K562 (cell line): ENCODE results near the gene PIWIL1.

Experiments
- DPF2 ChIP-seq: fragments of 450-650 bp; IDR thresholded peaks from 2 replicates; pipeline ENCODE4 v1.6.1; 2016
- FOS ChIP-seq: IDR thresholded peaks from 3 replicates; pipeline ENCODE4 v1.6.1; 2011; ENCODE audit not compliant: insufficient read length; ENCODE audit errors: extremely low read depth
- HDAC2 ChIP-seq: fragments of 450-650 bp; IDR thresholded peaks from 2 replicates; pipeline ENCODE4 v1.6.1; 2016; ENCODE audit warnings: mild to moderate bottlenecking
- HNRNPK ChIP-seq: fragments of 200-400 bp; formaldehyde crosslinking; IDR thresholded peaks from one replicate; pipeline ENCODE4 v1.6.1; 2018; ENCODE audit warnings: mild to moderate bottlenecking, low read depth, low read length; ENCODE audit not compliant: poor library complexity, severe bottlenecking
- POLR2A ChIP-seq: fragments of 450-650 bp; conservative IDR thresholded peaks from 2 replicates; pipeline ENCODE4 v1.6.1; 2016
- RBM25 ChIP-seq: fragments of 200-400 bp; formaldehyde crosslinking; IDR thresholded peaks from 2 replicates; pipeline ENCODE4 v1.6.1; 2018; ENCODE audit warnings: low read length, low read depth, moderate library complexity; ENCODE audit not compliant: severe bottlenecking
- ZNF431 ChIP-seq: sonication (generic); formaldehyde crosslinking; IDR thresholded peaks from 2 replicates; pipeline ENCODE4 v1.8.0; 2022; ENCODE audit warnings: mild to moderate bottlenecking, missing genetic modification reagents
- TF ChIP-seq, protein P1 (sequence below): fragments of 450-650 bp; IDR thresholded peaks from 2 replicates; pipeline ENCODE4 v1.6.1; 2018; ENCODE audit warnings: mild to moderate bottlenecking, low read depth; ENCODE audit not compliant: partially characterized antibody

GRCh38 chr12:130375296-130376287, 37.9 kb downstream of the PIWIL1 start:
- TF ChIP-seq, protein P1, sequence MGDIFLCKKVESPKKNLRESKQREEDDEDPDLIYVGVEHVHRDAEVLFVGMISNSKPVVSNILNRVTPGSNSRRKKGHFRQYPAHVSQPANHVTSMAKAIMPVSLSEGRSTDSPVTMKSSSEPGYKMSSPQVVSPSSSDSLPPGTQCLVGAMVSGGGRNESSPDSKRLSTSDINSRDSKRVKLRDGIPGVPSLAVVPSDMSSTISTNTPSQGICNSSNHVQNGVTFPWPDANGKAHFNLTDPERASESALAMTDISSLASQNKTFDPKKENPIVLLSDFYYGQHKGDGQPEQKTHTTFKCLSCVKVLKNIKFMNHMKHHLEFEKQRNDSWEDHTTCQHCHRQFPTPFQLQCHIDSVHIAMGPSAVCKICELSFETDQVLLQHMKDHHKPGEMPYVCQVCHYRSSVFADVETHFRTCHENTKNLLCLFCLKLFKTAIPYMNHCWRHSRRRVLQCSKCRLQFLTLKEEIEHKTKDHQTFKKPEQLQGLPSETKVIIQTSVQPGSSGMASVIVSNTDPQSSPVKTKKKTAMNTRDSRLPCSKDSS = no peak
- TF ChIP-seq FOS (no peak), HNRNPK (no peak), ZNF431 (CRISPR knock-in tag) (no peak), RBM25 (no peak), HDAC2 (no peak), POLR2A (no peak), DPF2 (no peak)
